MM.1S (cell line): Measurements from ENCODE around the gene SEMA4D.

Source experiments
- DNase-seq: peaks from one replicate; pipeline ENCODE4 v3.0.0-alpha.2; 2015
- H2AFZ ChIP-seq: fragments of 300-600 bp; sonication (generic); 2 replicates; pipeline ENCODE4 v1.6.0; 2016; ENCODE audit warnings: antibody characterized with exemption, low read length
- H3F3A ChIP-seq: fragments of 300-600 bp; sonication (generic); 2 replicates; pipeline ENCODE4 v1.6.1; 2016; ENCODE audit warnings: mild to moderate bottlenecking, antibody characterized with exemption, low read length, moderate library complexity, mixed read lengths; ENCODE audit not compliant: insufficient read depth
- H3K27ac ChIP-seq: fragments of 300-600 bp; sonication (generic); 2 replicates; pipeline ENCODE4 v1.5.1; 2016; ENCODE audit warnings: mild to moderate bottlenecking, low read length
- H3K27me3 ChIP-seq: fragments of 300-600 bp; sonication (generic); replicated peaks from 2 replicates; pipeline ENCODE4 v1.6.0; 2016; ENCODE audit warnings: low read length; ENCODE audit not compliant: insufficient read depth
- H3K36me3 ChIP-seq: fragments of 300-600 bp; sonication (generic); replicated peaks from 2 replicates; pipeline ENCODE4 v1.6.1; 2016; ENCODE audit warnings: mild to moderate bottlenecking, low read length, mixed read lengths; ENCODE audit not compliant: insufficient read depth
- H3K4me1 ChIP-seq: fragments of 300-600 bp; sonication (generic); 2 replicates; pipeline ENCODE4 v1.6.1; 2016; ENCODE audit warnings: low read length, mixed read lengths
- H3K4me2 ChIP-seq: fragments of 300-600 bp; sonication (generic); 2 replicates; pipeline ENCODE4 v1.6.0; 2016; ENCODE audit warnings: low read depth, low read length
- H3K4me3 ChIP-seq: fragments of 300-600 bp; sonication (generic); 2 replicates; pipeline ENCODE4 v1.5.1; 2016; ENCODE audit warnings: low read length, mixed read lengths
- H3K79me2 ChIP-seq: fragments of 300-600 bp; sonication (generic); 2 replicates; pipeline ENCODE4 v1.6.1; 2016; ENCODE audit warnings: mixed run types, low read length, mixed read lengths
- H3K9ac ChIP-seq: fragments of 300-600 bp; sonication (generic); 2 replicates; pipeline ENCODE4 v1.6.1; 2016; ENCODE audit warnings: low read length, mixed read lengths
- H3K9me2 ChIP-seq: fragments of 300-600 bp; sonication (generic); replicated peaks from 2 replicates; pipeline ENCODE4 v1.6.1; 2016; ENCODE audit warnings: mild to moderate bottlenecking, low read length, mixed read lengths; ENCODE audit not compliant: insufficient read depth
- H3K9me3 ChIP-seq: fragments of 300-600 bp; sonication (generic); replicated peaks from 2 replicates; pipeline ENCODE4 v1.6.1; 2016; ENCODE audit warnings: mild to moderate bottlenecking, low read length, mixed read lengths; ENCODE audit not compliant: insufficient read depth
- H4K20me1 ChIP-seq: fragments of 300-600 bp; sonication (generic); 2 replicates; pipeline ENCODE4 v1.6.1; 2016; ENCODE audit warnings: mild to moderate bottlenecking, low read length, moderate library complexity, mixed read lengths; ENCODE audit not compliant: insufficient read depth
- EZH2 ChIP-seq: fragments of 300-600 bp; sonication (generic); optimal IDR thresholded peaks from 2 replicates; pipeline ENCODE3; 2017; ENCODE audit warnings: low read depth, mild to moderate bottlenecking, antibody characterized with exemption, low read length, mixed read lengths
- EZH2phosphoT487 ChIP-seq: fragments of 300-600 bp; sonication (generic); IDR thresholded peaks from 2 replicates; pipeline ENCODE4 v1.6.1; 2018; ENCODE audit warnings: antibody characterized with exemption, low read length
- TF ChIP-seq, protein P1 (sequence below): fragments of 300-600 bp; sonication (generic); IDR thresholded peaks from 2 replicates; pipeline ENCODE4 v1.5.1; 2016; ENCODE audit warnings: antibody characterized with exemption, low read length, mixed read lengths

Gene SEMA4D

DNA sequence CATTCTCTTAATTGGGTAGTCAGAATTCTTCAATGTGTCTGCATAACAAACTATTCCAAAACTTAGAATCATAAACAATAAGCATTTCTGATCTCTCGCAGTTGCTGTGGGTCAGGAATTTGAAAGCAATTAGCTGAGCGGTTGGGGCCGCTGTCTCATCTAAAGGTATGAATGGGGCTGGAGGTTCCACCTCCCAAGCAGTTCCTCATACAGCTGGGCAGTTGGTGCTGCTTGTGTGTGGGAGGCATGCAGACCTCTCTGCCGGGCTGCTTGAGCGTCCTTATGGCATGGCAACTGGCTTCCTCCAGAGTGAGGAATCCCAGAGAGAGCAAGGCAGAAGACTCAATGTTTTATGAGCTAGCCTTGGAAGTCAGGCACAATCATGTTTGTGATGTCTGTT lies 30.2 kb upstream of the SEMA4D start:
- no peak overlapping the region for H2AFZ ChIP-seq
- no peak overlapping the region for H3K27ac ChIP-seq
- H4K20me1 ChIP-seq: no peaks in the 10 kb centered on the region
- H3K79me2 ChIP-seq: no peaks in the 10 kb centered on the region
- H3K9ac ChIP-seq: no peak overlapping the region
- DNase-seq: no peak
- no peaks in the 10 kb centered on the region for H3K9me2 ChIP-seq
- no peak for TF ChIP-seq EZH2
- TF ChIP-seq, protein P1, sequence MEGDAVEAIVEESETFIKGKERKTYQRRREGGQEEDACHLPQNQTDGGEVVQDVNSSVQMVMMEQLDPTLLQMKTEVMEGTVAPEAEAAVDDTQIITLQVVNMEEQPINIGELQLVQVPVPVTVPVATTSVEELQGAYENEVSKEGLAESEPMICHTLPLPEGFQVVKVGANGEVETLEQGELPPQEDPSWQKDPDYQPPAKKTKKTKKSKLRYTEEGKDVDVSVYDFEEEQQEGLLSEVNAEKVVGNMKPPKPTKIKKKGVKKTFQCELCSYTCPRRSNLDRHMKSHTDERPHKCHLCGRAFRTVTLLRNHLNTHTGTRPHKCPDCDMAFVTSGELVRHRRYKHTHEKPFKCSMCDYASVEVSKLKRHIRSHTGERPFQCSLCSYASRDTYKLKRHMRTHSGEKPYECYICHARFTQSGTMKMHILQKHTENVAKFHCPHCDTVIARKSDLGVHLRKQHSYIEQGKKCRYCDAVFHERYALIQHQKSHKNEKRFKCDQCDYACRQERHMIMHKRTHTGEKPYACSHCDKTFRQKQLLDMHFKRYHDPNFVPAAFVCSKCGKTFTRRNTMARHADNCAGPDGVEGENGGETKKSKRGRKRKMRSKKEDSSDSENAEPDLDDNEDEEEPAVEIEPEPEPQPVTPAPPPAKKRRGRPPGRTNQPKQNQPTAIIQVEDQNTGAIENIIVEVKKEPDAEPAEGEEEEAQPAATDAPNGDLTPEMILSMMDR: no peak
- TF ChIP-seq EZH2phosphoT487: no peak
- no peaks in the 10 kb centered on the region for H3K9me3 ChIP-seq
- H3K4me1 ChIP-seq: peaks cover 23% of the 10 kb centered on the region
- no peak overlapping the region for H3K4me3 ChIP-seq
- H3K4me2 ChIP-seq: no peak overlapping the region
- H3F3A ChIP-seq: peaks cover 7% of the 10 kb centered on the region
- H3K27me3 ChIP-seq: no peaks in the 10 kb centered on the region
- no peaks in the 10 kb centered on the region for H3K36me3 ChIP-seq

DNA sequence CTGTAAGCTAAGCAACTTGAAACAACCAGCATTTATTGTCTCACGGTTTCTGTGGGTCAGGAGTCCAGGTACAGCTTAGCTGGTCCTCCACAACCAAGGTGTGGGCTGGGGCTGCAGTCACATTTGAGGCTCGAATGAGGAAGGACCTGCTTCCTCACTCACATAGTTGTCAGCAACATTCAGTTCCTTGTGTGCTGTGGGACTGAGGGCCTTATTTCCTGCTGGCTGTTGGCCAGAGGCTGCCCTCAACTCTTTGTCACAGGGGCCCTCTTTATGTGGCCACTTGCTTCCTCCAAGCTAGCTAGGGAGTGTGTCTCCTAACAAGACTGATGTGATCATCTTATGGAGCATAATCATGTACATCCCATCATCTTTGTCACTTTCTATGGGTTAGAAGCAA lies 29.2 kb upstream of the SEMA4D start:
- Histone ChIP-seq H2AFZ (no peak overlapping the region), H3K4me1 (peaks cover 32% of the 10 kb centered on the region), H3K27ac (no peak overlapping the region), H3K79me2 (no peaks in the 10 kb centered on the region), H3K27me3 (no peaks in the 10 kb centered on the region), H3K4me2 (no peak overlapping the region), H3K9ac (no peak overlapping the region), H3K9me2 (no peaks in the 10 kb centered on the region), H3K9me3 (no peaks in the 10 kb centered on the region), H3K36me3 (no peaks in the 10 kb centered on the region), H4K20me1 (no peaks in the 10 kb centered on the region), H3F3A (peaks cover 17% of the 10 kb centered on the region), H3K4me3 (no peak overlapping the region)
- no peak for TF ChIP-seq EZH2
- TF ChIP-seq EZH2phosphoT487: no peak
- TF ChIP-seq, protein P1: no peak
- no peak for DNase-seq

DNA sequence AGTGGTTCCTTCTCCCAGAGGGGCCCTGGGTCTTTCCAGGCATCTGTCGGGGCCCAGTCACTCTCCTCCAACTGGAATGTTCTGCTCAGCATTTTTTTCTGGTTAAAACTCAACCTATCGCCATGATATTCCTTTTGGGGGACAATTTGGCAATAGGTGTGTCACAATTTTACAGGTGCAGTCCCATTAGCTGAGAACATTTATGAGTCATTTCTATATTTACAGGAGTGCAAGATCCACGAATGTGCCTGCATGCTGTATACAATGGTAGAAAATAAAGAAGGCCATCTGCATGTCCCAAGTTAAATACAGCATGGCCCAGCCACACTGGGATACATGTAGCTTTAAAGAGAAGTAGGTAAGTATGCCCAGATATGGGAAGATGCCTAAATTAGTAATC lies 28.8 kb upstream of the SEMA4D start:
- no peak overlapping the region for H2AFZ ChIP-seq
- H3K4me1 ChIP-seq: peaks cover 37% of the 10 kb centered on the region
- DNase-seq: no peak
- no peaks in the 10 kb centered on the region for H3K36me3 ChIP-seq
- H3K9me2 ChIP-seq: no peaks in the 10 kb centered on the region
- H3F3A ChIP-seq: peaks cover 21% of the 10 kb centered on the region
- H3K9ac ChIP-seq: no peak overlapping the region
- no peak overlapping the region for H3K4me3 ChIP-seq
- no peaks in the 10 kb centered on the region for H4K20me1 ChIP-seq
- TF ChIP-seq, protein P1: no peak
- TF ChIP-seq EZH2phosphoT487 (no peak), EZH2 (no peak)
- H3K9me3 ChIP-seq: no peaks in the 10 kb centered on the region
- H3K27ac ChIP-seq: no peak overlapping the region
- no peak overlapping the region for H3K4me2 ChIP-seq
- no peaks in the 10 kb centered on the region for H3K27me3 ChIP-seq
- no peaks in the 10 kb centered on the region for H3K79me2 ChIP-seq
